DOHH2 (cell line): Measurements from ENCODE around the gene FOLH1.
"Not testable (repeated sequence)": the region's sequence is repeated elsewhere in the genome, so short reads cannot be mapped to it uniquely, and the experiment has no call there.

Experiments used
- CTCF ChIP-seq: fragments of 200-600 bp; sonication (generic); IDR thresholded peaks from one replicate; pipeline ENCODE4 v1.5.1; 2014; ENCODE audit warnings: antibody characterized with exemption, mild to moderate bottlenecking, low read depth, low read length; ENCODE audit not compliant: poor library complexity, severe bottlenecking
- EZH2phosphoT487 ChIP-seq: fragments of 200-600 bp; sonication (generic); IDR thresholded peaks from 2 replicates; pipeline ENCODE4 v1.6.1; 2017; ENCODE audit warnings: borderline replicate concordance, mild to moderate bottlenecking, antibody characterized with exemption, low read length, moderate library complexity, mixed read lengths

GRCh38 chr11:49255148-49255547, 46.7 kb upstream of the FOLH1 start:
- not testable (repeated sequence) for TF ChIP-seq CTCF, EZH2phosphoT487
